Trophoblast cell (in vitro differentiated cells and primary cell): ENCODE results near the gene ZNF358.

Source experiments
- DNase-seq, 2 donors: peaks; one replicate each; pipeline ENCODE4 v3.0.0-alpha.2; 2016
- H2AFZ ChIP-seq: 2 replicates; pipeline ENCODE4 v1.6.1; 2013; ENCODE audit warnings: low read length, moderate library complexity, mild to moderate bottlenecking; ENCODE audit not compliant: insufficient read depth, poor library complexity
- H2AK5ac ChIP-seq: 2 replicates; pipeline ENCODE4 v1.6.1; 2013; ENCODE audit warnings: mild to moderate bottlenecking, low read length
- H2BK120ac ChIP-seq: 2 replicates; pipeline ENCODE4 v1.6.1; 2013; ENCODE audit warnings: low read length, mild to moderate bottlenecking, moderate library complexity; ENCODE audit not compliant: insufficient read depth, poor library complexity
- H2BK12ac ChIP-seq: 2 replicates; pipeline ENCODE4 v1.6.1; 2013; ENCODE audit warnings: mild to moderate bottlenecking, low read length, moderate library complexity
- H2BK5ac ChIP-seq: 2 replicates; pipeline ENCODE4 v1.6.1; 2013; ENCODE audit warnings: low read length, low read depth, moderate library complexity, mild to moderate bottlenecking; ENCODE audit not compliant: poor library complexity
- H3K14ac ChIP-seq: 2 replicates; pipeline ENCODE4 v1.6.1; 2013; ENCODE audit warnings: mild to moderate bottlenecking, low read length
- H3K18ac ChIP-seq: 2 replicates; pipeline ENCODE4 v1.6.1; 2013; ENCODE audit warnings: mild to moderate bottlenecking, low read length
- H3K23ac ChIP-seq: 2 replicates; pipeline ENCODE4 v1.6.1; 2013; ENCODE audit warnings: low read length
- H3K27ac ChIP-seq: 2 replicates; pipeline ENCODE4 v1.5.1; 2013; ENCODE audit warnings: low read depth, mild to moderate bottlenecking, inconsistent platforms, low read length, moderate library complexity
- H3K27me3 ChIP-seq: 2 replicates; pipeline ENCODE4 v1.6.1; 2013; ENCODE audit warnings: inconsistent platforms, mild to moderate bottlenecking, low read length, moderate library complexity; ENCODE audit not compliant: insufficient read depth
- H3K36me3 ChIP-seq, 2 experiments: 1 replicate in 1 of 2; 2 replicates in 1 of 2; pipeline ENCODE4 v1.6.1; 2013; ENCODE audit warnings: low read length in 2 of 2, mild to moderate bottlenecking in 2 of 2, moderate library complexity in 1 of 2; ENCODE audit not compliant: insufficient read depth in 2 of 2, control insufficient read depth in 1 of 2
- H3K4ac ChIP-seq: 2 replicates; pipeline ENCODE4 v1.6.1; 2013; ENCODE audit warnings: low read depth, mild to moderate bottlenecking, low read length, moderate library complexity
- H3K4me1 ChIP-seq, 2 experiments: 1 replicate in 1 of 2; 2 replicates in 1 of 2; pipeline ENCODE4 v1.6.1; 2013; ENCODE audit warnings: low read length in 2 of 2, mild to moderate bottlenecking in 2 of 2, moderate library complexity in 1 of 2; ENCODE audit not compliant: insufficient read depth in 2 of 2, control insufficient read depth in 1 of 2
- H3K4me2 ChIP-seq: 2 replicates; pipeline ENCODE4 v1.6.1; 2013; ENCODE audit warnings: inconsistent platforms, mild to moderate bottlenecking, low read length, moderate library complexity
- H3K4me3 ChIP-seq: 2 replicates; pipeline ENCODE4 v1.5.1; 2013; ENCODE audit warnings: mild to moderate bottlenecking, low read depth, low read length, inconsistent platforms
- H3K79me1 ChIP-seq: one replicate; pipeline ENCODE4 v1.6.1; 2013; ENCODE audit warnings: low read length
- H3K79me2 ChIP-seq: 2 replicates; pipeline ENCODE4 v1.6.1; 2013; ENCODE audit warnings: low read length, mild to moderate bottlenecking; ENCODE audit not compliant: control insufficient read depth, insufficient read depth, poor library complexity
- H3K9ac ChIP-seq: 2 replicates; pipeline ENCODE4 v1.6.1; 2013; ENCODE audit warnings: mild to moderate bottlenecking, low read length
- H3K9me3 ChIP-seq: 2 replicates; pipeline ENCODE4 v1.6.1; 2013; ENCODE audit warnings: low read depth, mild to moderate bottlenecking, control low read depth, inconsistent platforms, low read length; ENCODE audit not compliant: insufficient read depth
- H4K12ac ChIP-seq: 2 replicates; pipeline ENCODE4 v1.6.1; 2013; ENCODE audit warnings: low read depth, mild to moderate bottlenecking, low read length, moderate library complexity
- H4K8ac ChIP-seq: 2 replicates; pipeline ENCODE4 v1.6.1; 2013; ENCODE audit warnings: low read depth, mild to moderate bottlenecking, low read length, moderate library complexity
- H4K91ac ChIP-seq: one replicate; pipeline ENCODE4 v1.6.1; 2013; ENCODE audit warnings: low read depth, mild to moderate bottlenecking, low read length, moderate library complexity
- WGBS: extraction: QIAGEN DNeasy Blood & Tissue Kit; methylation state at CpG from one replicate; pipeline ENCODE4 v1.1.7; 2013; ENCODE audit warnings: missing lambda C conversion rate; ENCODE audit not compliant: insufficient read length, insufficient coverage; ENCODE audit errors: extremely low coverage; 5-methylcytosine and 5-hydroxymethylcytosine counted together

Gene ZNF358

GRCh38 chr19:7526059-7526929 is 10.4 kb downstream of the ZNF358 start:
- no CpG with 5 or more reads among the region's 31 CpGs for WGBS

DNA sequence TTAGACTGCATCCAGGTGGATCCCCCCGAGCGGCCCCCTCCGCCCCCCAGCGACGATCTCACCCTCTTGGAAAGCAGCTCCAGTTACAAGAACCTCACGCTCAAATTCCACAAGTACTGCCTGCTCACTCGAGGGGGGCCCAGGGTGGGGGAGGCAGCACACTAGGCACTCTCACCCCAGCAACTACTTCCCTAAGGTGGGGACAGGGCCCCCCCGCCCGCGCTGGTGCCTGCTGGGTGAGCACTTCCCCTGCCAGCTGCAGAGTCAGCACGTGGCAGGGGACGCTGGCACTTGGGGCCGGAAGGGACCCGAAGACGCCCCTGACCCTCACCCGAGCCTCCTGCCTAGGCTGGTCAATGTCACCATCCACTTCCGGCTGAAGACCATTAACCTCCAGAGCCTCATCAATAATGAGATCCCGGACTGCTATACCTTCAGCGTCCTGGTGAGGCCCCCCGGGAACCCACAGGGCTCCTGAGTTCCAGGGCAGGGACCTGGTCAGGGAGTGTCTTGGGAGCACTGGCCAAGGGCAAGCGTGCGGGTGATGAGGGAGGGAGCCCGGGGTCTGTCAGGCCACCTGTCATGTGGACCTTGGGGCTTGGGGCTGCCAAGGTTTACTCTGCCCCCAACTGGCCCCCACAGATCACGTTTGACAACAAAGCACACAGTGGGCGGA is 11.8 kb downstream of the ZNF358 start:
- Histone ChIP-seq H3K4ac (no peak overlapping the region), H3K18ac (no peak overlapping the region), H3K4me1 (peaks cover 4 to 8% of the 10 kb centered on the region in 2 experiments), H3K9ac (no peak overlapping the region), H4K91ac (no peak overlapping the region), H3K23ac (no peak overlapping the region), H3K36me3 (peaks cover 56 to 60% of the 10 kb centered on the region in 2 experiments), H2BK12ac (no peak overlapping the region), H3K9me3 (peaks cover 4% of the 10 kb centered on the region), H4K12ac (no peak overlapping the region), H3K14ac (no peak overlapping the region), H3K4me2 (no peak overlapping the region), H3K27ac (no peak overlapping the region), H2BK5ac (no peak overlapping the region), H3K4me3 (no peak overlapping the region), H3K79me1 (peaks cover under 1% of the 10 kb centered on the region), H4K8ac (no peak overlapping the region), H2AK5ac (no peak overlapping the region), H3K79me2 (peaks cover 2% of the 10 kb centered on the region), H2AFZ (no peak overlapping the region), H3K27me3 (no peaks in the 10 kb centered on the region), H2BK120ac (no peak overlapping the region)
- no peak for DNase-seq
- no CpG with 5 or more reads among the region's 25 CpGs for WGBS

More at GRCh38 chr19:7526059-7526929, 10.4 kb downstream of the ZNF358 start:
- Histone ChIP-seq H3K14ac (no peak overlapping the region), H3K4me3 (no peak overlapping the region), H2AFZ (no peak overlapping the region), H3K4me2 (no peak overlapping the region), H3K18ac (no peak overlapping the region), H3K4ac (no peak overlapping the region), H2BK5ac (no peak overlapping the region), H2BK12ac (no peak overlapping the region), H3K27me3 (no peaks in the 10 kb centered on the region), H3K79me1 (peaks cover 7% of the 10 kb centered on the region), H4K12ac (no peak overlapping the region), H3K9ac (no peak overlapping the region), H4K8ac (no peak overlapping the region), H2AK5ac (no peak overlapping the region), H3K79me2 (peaks cover 6% of the 10 kb centered on the region), H2BK120ac (no peak overlapping the region), H3K36me3 (peaks cover 52 to 54% of the 10 kb centered on the region in 2 experiments), H3K27ac (no peak overlapping the region), H4K91ac (no peak overlapping the region), H3K4me1 (peaks cover 4 to 7% of the 10 kb centered on the region in 2 experiments), H3K23ac (no peak overlapping the region), H3K9me3 (peaks cover 4% of the 10 kb centered on the region)
- no peak for DNase-seq

GRCh38 chr19:7528192-7528519 is 12.3 kb downstream of the ZNF358 start:
- no peak overlapping the region for H2BK12ac ChIP-seq
- H3K79me2 ChIP-seq = no peaks in the 10 kb centered on the region
- no peak overlapping the region for H3K4me2 ChIP-seq
- no peak overlapping the region for H3K9ac ChIP-seq
- no peak overlapping the region for H3K4me3 ChIP-seq
- H3K4ac ChIP-seq = no peak overlapping the region
- peaks cover 4% of the 10 kb centered on the region for H3K9me3 ChIP-seq
- no peak overlapping the region for H4K8ac ChIP-seq
- peaks cover 2% of the 10 kb centered on the region for H3K79me1 ChIP-seq
- no peak overlapping the region for H2AK5ac ChIP-seq
- H2AFZ ChIP-seq = no peak overlapping the region
- no peak overlapping the region for H3K23ac ChIP-seq
- no peak overlapping the region for H2BK120ac ChIP-seq
- peaks cover 60% of the 10 kb centered on the region in 2 experiments for H3K36me3 ChIP-seq
- no CpG with 5 or more reads among the region's 7 CpGs for WGBS
- no peaks in the 10 kb centered on the region for H3K27me3 ChIP-seq
- H3K14ac ChIP-seq = no peak overlapping the region
- H2BK5ac ChIP-seq = no peak overlapping the region
- H4K91ac ChIP-seq = no peak overlapping the region
- H3K4me1 ChIP-seq = peaks cover 8 to 10% of the 10 kb centered on the region in 2 experiments
- no peak overlapping the region for H4K12ac ChIP-seq
- no peak overlapping the region for H3K27ac ChIP-seq
- H3K18ac ChIP-seq = no peak overlapping the region
- no peak for DNase-seq

DNA sequence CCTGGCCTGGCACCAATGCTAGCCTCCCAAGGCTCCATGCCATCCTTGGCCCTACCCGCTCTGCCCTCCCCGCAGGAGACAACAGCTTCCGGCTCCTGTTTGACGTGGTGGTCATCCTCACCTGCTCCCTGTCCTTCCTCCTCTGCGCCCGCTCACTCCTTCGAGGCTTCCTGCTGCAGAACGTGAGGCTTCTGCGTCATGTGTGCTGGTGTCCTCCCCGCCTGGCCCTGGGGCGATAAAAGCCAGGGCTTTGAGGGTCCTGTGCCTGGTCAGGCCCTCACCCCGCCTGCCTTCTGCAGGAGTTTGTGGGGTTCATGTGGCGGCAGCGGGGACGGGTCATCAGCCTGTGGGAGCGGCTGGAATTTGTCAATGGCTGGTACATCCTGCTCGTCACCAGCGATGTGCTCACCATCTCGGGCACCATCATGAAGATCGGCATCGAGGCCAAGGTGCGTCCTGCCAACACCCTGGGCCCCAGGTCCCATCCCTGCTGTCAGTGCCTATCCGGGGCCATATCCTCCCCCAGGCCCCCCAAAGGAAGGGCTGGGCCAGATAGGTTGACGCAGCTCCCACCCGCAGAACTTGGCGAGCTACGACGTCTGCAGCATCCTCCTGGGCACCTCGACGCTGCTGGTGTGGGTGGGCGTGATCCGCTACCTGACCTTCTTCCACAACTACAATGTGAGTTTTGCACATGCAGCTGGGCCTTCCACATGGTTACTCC is 12.8 kb downstream of the ZNF358 start:
- no peak overlapping the region for H3K9ac ChIP-seq
- H2AFZ ChIP-seq = no peak overlapping the region
- H3K18ac ChIP-seq = no peak overlapping the region
- no peak overlapping the region for H4K12ac ChIP-seq
- H2BK5ac ChIP-seq = no peak overlapping the region
- no peak overlapping the region for H3K4me3 ChIP-seq
- H3K79me2 ChIP-seq = peaks cover 2% of the 10 kb centered on the region
- H3K4me1 ChIP-seq = peaks cover 9 to 11% of the 10 kb centered on the region in 2 experiments
- H3K4me2 ChIP-seq = no peak overlapping the region
- H4K91ac ChIP-seq = no peak overlapping the region
- no peak overlapping the region for H3K23ac ChIP-seq
- H3K14ac ChIP-seq = no peak overlapping the region
- H3K4ac ChIP-seq = no peak overlapping the region
- peaks cover 4% of the 10 kb centered on the region for H3K9me3 ChIP-seq
- H3K27me3 ChIP-seq = no peaks in the 10 kb centered on the region
- H2BK12ac ChIP-seq = no peak overlapping the region
- H3K36me3 ChIP-seq = peaks cover 60% of the 10 kb centered on the region in 2 experiments
- H4K8ac ChIP-seq = no peak overlapping the region
- H3K79me1 ChIP-seq = peaks cover 7% of the 10 kb centered on the region
- H3K27ac ChIP-seq = no peak overlapping the region
- no peak overlapping the region for H2AK5ac ChIP-seq
- no CpG with 5 or more reads among the region's 32 CpGs for WGBS
- H2BK120ac ChIP-seq = no peak overlapping the region
- no peak for DNase-seq
